ENCODE results near the gene LTN1.
A peak's percentile ranks its signal among the peaks of the same experiment; 100 is the strongest.

LTN1 gene

GRCh38 chr21:28975397-28975796, 17.3 kb downstream of the LTN1 start:
- Histone ChIP-seq H4K8ac (ENCODE audit: low read length) (no peak overlapping the region), H3K9ac (ENCODE audit: low read length) (peak overlapping the region; percentile 70), H2BK5ac (ENCODE audit: low read depth, low read length, poor library complexity, severe bottlenecking) (no peak overlapping the region), H3K18ac (ENCODE audit: low read depth in 1 of 2, low read length in 2 of 2) (no peak overlapping the region), H2AK5ac (ENCODE audit: low read length, severe bottlenecking) (no peak overlapping the region), H2AFZ (ENCODE audit: low read depth, low read length) (no peak overlapping the region), H3K23ac (ENCODE audit: low read length in 2 of 2) (no peak overlapping the region), H3K4me2 (ENCODE audit: low read length, poor library complexity, severe bottlenecking) (no peak overlapping the region), H3K14ac (ENCODE audit: low read length in 2 of 2) (no peak overlapping the region), H3K79me1 (replicated peaks; ENCODE audit: low read length, poor library complexity, severe bottlenecking) (peaks cover 10% of the 10 kb centered on the region), H2BK15ac (ENCODE audit: low read depth, poor library complexity, severe bottlenecking) (no peak overlapping the region), H4K91ac (ENCODE audit: low read length) (no peak overlapping the region), H3K4ac (ENCODE audit: low read depth in 1 of 2, low read length in 2 of 2) (no peak overlapping the region), H3K36me3 (ENCODE audit: control insufficient read depth in 1 of 2, insufficient read depth in 2 of 2, low read depth in 1 of 2, low read length in 2 of 2) (peaks cover 22 to 66% of the 10 kb centered on the region in 2 experiments), H3K4me3 (ENCODE audit: insufficient read depth in 1 of 2, low read depth in 1 of 2, low read length in 2 of 2) (no peak overlapping the region), H2BK12ac (ENCODE audit: low read length in 2 of 2) (no peak overlapping the region), H3K27me3 (ENCODE audit: control insufficient read depth in 1 of 2, insufficient read depth in 1 of 2, low read length in 2 of 2) (no peaks in the 10 kb centered on the region), H3K27ac (ENCODE audit: low read length, poor library complexity, severe bottlenecking) (no peak overlapping the region), H3K9me3 (ENCODE audit: control insufficient read depth, low read length) (no peaks in the 10 kb centered on the region), H2BK120ac (ENCODE audit: low read depth, low read length) (no peak overlapping the region), H3K4me1 (ENCODE audit: control insufficient read depth, insufficient read depth, low read depth, low read length) (no peaks in the 10 kb centered on the region)
- peak; percentile 94 for DNase-seq
- WGBS = 85% methylated on average over 2 of the region's 3 CpGs

- Histone ChIP-seq H3K4me3 (ENCODE audit: insufficient read depth in 1 of 2, low read depth in 1 of 2, low read length in 2 of 2) (no peak overlapping the region), H2BK120ac (ENCODE audit: low read depth, low read length) (no peak overlapping the region), H2BK12ac (ENCODE audit: low read length in 2 of 2) (no peak overlapping the region), H3K36me3 (ENCODE audit: control insufficient read depth in 1 of 2, insufficient read depth in 2 of 2, low read depth in 1 of 2, low read length in 2 of 2) (peaks cover 21 to 69% of the 10 kb centered on the region in 2 experiments), H3K4ac (ENCODE audit: low read depth in 1 of 2, low read length in 2 of 2) (peak overlapping the region in 1 of 2 experiments; percentile 15), H2AK5ac (ENCODE audit: low read length, severe bottlenecking) (no peak overlapping the region), H3K9ac (ENCODE audit: low read length) (peak overlapping the region; percentile 70), H3K4me1 (ENCODE audit: control insufficient read depth, insufficient read depth, low read depth, low read length) (no peaks in the 10 kb centered on the region), H3K18ac (ENCODE audit: low read depth in 1 of 2, low read length in 2 of 2) (peak overlapping the region in 1 of 2 experiments; percentile 17), H4K91ac (ENCODE audit: low read length) (no peak overlapping the region), H4K8ac (ENCODE audit: low read length) (no peak overlapping the region), H3K14ac (ENCODE audit: low read length in 2 of 2) (no peak overlapping the region), H3K79me1 (replicated peaks; ENCODE audit: low read length, poor library complexity, severe bottlenecking) (peaks cover 10% of the 10 kb centered on the region), H2AFZ (ENCODE audit: low read depth, low read length) (no peak overlapping the region), H3K4me2 (ENCODE audit: low read length, poor library complexity, severe bottlenecking) (no peak overlapping the region), H3K27ac (ENCODE audit: low read length, poor library complexity, severe bottlenecking) (no peak overlapping the region), H2BK5ac (ENCODE audit: low read depth, low read length, poor library complexity, severe bottlenecking) (no peak overlapping the region), H3K27me3 (ENCODE audit: control insufficient read depth in 1 of 2, insufficient read depth in 1 of 2, low read length in 2 of 2) (no peaks in the 10 kb centered on the region), H3K9me3 (ENCODE audit: control insufficient read depth, low read length) (no peaks in the 10 kb centered on the region), H3K23ac (ENCODE audit: low read length in 2 of 2) (no peak overlapping the region), H2BK15ac (ENCODE audit: low read depth, poor library complexity, severe bottlenecking) (no peak overlapping the region)
- WGBS = 100% methylated on average over 2 of the region's 6 CpGs
- peak; percentile 61 for DNase-seq
Observed at GRCh38 chr21:28974531-28975227, 18.0 kb downstream of the LTN1 start.

GRCh38 chr21:28972398-28972797, 20.3 kb downstream of the LTN1 start:
- Histone ChIP-seq H3K4me3 (ENCODE audit: insufficient read depth in 1 of 2, low read depth in 1 of 2, low read length in 2 of 2) (no peak overlapping the region), H3K4ac (ENCODE audit: low read depth in 1 of 2, low read length in 2 of 2) (no peak overlapping the region), H3K14ac (ENCODE audit: low read length in 2 of 2) (no peak overlapping the region), H2BK5ac (ENCODE audit: low read depth, low read length, poor library complexity, severe bottlenecking) (no peak overlapping the region), H2BK12ac (ENCODE audit: low read length in 2 of 2) (no peak overlapping the region), H3K27me3 (ENCODE audit: control insufficient read depth in 1 of 2, insufficient read depth in 1 of 2, low read length in 2 of 2) (no peaks in the 10 kb centered on the region), H2BK15ac (ENCODE audit: low read depth, poor library complexity, severe bottlenecking) (no peak overlapping the region), H4K8ac (ENCODE audit: low read length) (no peak overlapping the region), H3K79me1 (replicated peaks; ENCODE audit: low read length, poor library complexity, severe bottlenecking) (peaks cover 13% of the 10 kb centered on the region), H2AK5ac (ENCODE audit: low read length, severe bottlenecking) (no peak overlapping the region), H3K9me3 (ENCODE audit: control insufficient read depth, low read length) (no peaks in the 10 kb centered on the region), H3K9ac (ENCODE audit: low read length) (no peak overlapping the region), H3K4me2 (ENCODE audit: low read length, poor library complexity, severe bottlenecking) (no peak overlapping the region), H2BK120ac (ENCODE audit: low read depth, low read length) (no peak overlapping the region), H3K36me3 (ENCODE audit: control insufficient read depth in 1 of 2, insufficient read depth in 2 of 2, low read depth in 1 of 2, low read length in 2 of 2) (peaks cover 21 to 70% of the 10 kb centered on the region in 2 experiments), H3K18ac (ENCODE audit: low read depth in 1 of 2, low read length in 2 of 2) (no peak overlapping the region), H4K91ac (ENCODE audit: low read length) (no peak overlapping the region), H3K23ac (ENCODE audit: low read length in 2 of 2) (no peak overlapping the region), H3K27ac (ENCODE audit: low read length, poor library complexity, severe bottlenecking) (no peak overlapping the region), H3K4me1 (ENCODE audit: control insufficient read depth, insufficient read depth, low read depth, low read length) (no peaks in the 10 kb centered on the region), H2AFZ (ENCODE audit: low read depth, low read length) (no peak overlapping the region)
- DNase-seq = no peak
- WGBS = 100% methylated on average over 6 of the region's 6 CpGs

GRCh38 chr21:28971171-28971570, 21.5 kb downstream of the LTN1 start:
- Histone ChIP-seq H3K23ac (ENCODE audit: low read length in 2 of 2) (no peak overlapping the region), H3K27me3 (ENCODE audit: control insufficient read depth in 1 of 2, insufficient read depth in 1 of 2, low read length in 2 of 2) (no peaks in the 10 kb centered on the region), H3K18ac (ENCODE audit: low read depth in 1 of 2, low read length in 2 of 2) (no peak overlapping the region), H3K14ac (ENCODE audit: low read length in 2 of 2) (no peak overlapping the region), H2BK120ac (ENCODE audit: low read depth, low read length) (no peak overlapping the region), H3K36me3 (ENCODE audit: control insufficient read depth in 1 of 2, insufficient read depth in 2 of 2, low read depth in 1 of 2, low read length in 2 of 2) (peaks cover 14 to 76% of the 10 kb centered on the region in 2 experiments), H4K8ac (ENCODE audit: low read length) (no peak overlapping the region), H3K27ac (ENCODE audit: low read length, poor library complexity, severe bottlenecking) (no peak overlapping the region), H3K4me1 (ENCODE audit: control insufficient read depth, insufficient read depth, low read depth, low read length) (no peaks in the 10 kb centered on the region), H2BK15ac (ENCODE audit: low read depth, poor library complexity, severe bottlenecking) (no peak overlapping the region), H3K4ac (ENCODE audit: low read depth in 1 of 2, low read length in 2 of 2) (no peak overlapping the region), H3K9ac (ENCODE audit: low read length) (no peak overlapping the region), H3K79me1 (replicated peaks; ENCODE audit: low read length, poor library complexity, severe bottlenecking) (peaks cover 13% of the 10 kb centered on the region), H2AK5ac (ENCODE audit: low read length, severe bottlenecking) (no peak overlapping the region), H2AFZ (ENCODE audit: low read depth, low read length) (no peak overlapping the region), H4K91ac (ENCODE audit: low read length) (no peak overlapping the region), H3K4me3 (ENCODE audit: insufficient read depth in 1 of 2, low read depth in 1 of 2, low read length in 2 of 2) (no peak overlapping the region), H3K4me2 (ENCODE audit: low read length, poor library complexity, severe bottlenecking) (no peak overlapping the region), H2BK5ac (ENCODE audit: low read depth, low read length, poor library complexity, severe bottlenecking) (no peak overlapping the region), H2BK12ac (ENCODE audit: low read length in 2 of 2) (no peak overlapping the region), H3K9me3 (ENCODE audit: control insufficient read depth, low read length) (no peaks in the 10 kb centered on the region)
- 100% methylated on average over 1 of the region's 2 CpGs for WGBS
- no peak for DNase-seq
